Endothelial cell of umbilical vein (primary cell): Measurements from ENCODE around the gene HERC6. TPM values are rescaled to one million over a fixed set of nuclear protein-coding genes. Genes with fewer than 3 reads are reported as not detected.

Source experiments
- BruUV-seq: library from RNA; stranded (reverse); fragments of 400-500 nt; replicated peaks from 2 replicates; lab custom pipeline; 2021; lab: Mats Ljungman, UMichigan
- CTCF ChIA-PET: fragments of 300-600, 350-600 bp; sonication (Branson Sonifier 250); formaldehyde crosslinking; loops from one replicate; lab custom pipeline; 2021; ENCODE audit warnings: antibody characterized with exemption, inconsistent platforms; lab: Charles Lee
- POLR2A ChIA-PET: fragments of 300-600, 350-600 bp; sonication (Branson Sonifier 250); formaldehyde crosslinking; loops from one replicate; lab custom pipeline; 2021; ENCODE audit warnings: antibody characterized with exemption, inconsistent platforms; lab: Charles Lee
- DNase-seq: peaks from one replicate; pipeline ENCODE4 v3.0.0-alpha.2; 2011; ENCODE audit warnings: low read depth, low spot score
- FAIRE-seq: peaks from 2 replicates; lab custom pipeline; 2011; peaks lifted over from hg19 to GRCh38; lab: Jason Lieb, UNC
- H2AFZ ChIP-seq: 2 replicates; pipeline ENCODE4 v1.6.0; 2012; ENCODE audit warnings: low read depth, low read length, control low read depth, inconsistent platforms
- H3K27ac ChIP-seq: 2 replicates; pipeline ENCODE4 v1.5.1; 2011; ENCODE audit warnings: low read depth, mild to moderate bottlenecking, control low read depth, low read length, moderate library complexity; ENCODE audit not compliant: insufficient read depth
- H3K27me3 ChIP-seq, 2 experiments: 2 replicates each; pipeline versions ENCODE4 v1.6.0 to v1.6.1; 2011; ENCODE audit warnings: low read length in 2 of 2, mixed read lengths in 1 of 2; ENCODE audit not compliant: control insufficient read depth in 2 of 2, insufficient read depth in 2 of 2
- H3K36me3 ChIP-seq, 2 experiments: 2 replicates in 1 of 2; 3 replicates in 1 of 2; pipeline ENCODE4 v1.5.1; 2011; ENCODE audit warnings: low read length in 2 of 2, mild to moderate bottlenecking in 1 of 2, moderate library complexity in 1 of 2; ENCODE audit not compliant: control insufficient read depth in 2 of 2, insufficient read depth in 2 of 2; ENCODE audit errors: extremely low read depth in 1 of 2
- H3K4me1 ChIP-seq: 3 replicates; pipeline ENCODE4 v1.5.1; 2011; ENCODE audit warnings: mild to moderate bottlenecking, low read length; ENCODE audit not compliant: control insufficient read depth, insufficient read depth; ENCODE audit errors: extremely low read depth
- H3K4me2 ChIP-seq: 2 replicates; pipeline ENCODE4 v1.6.1; 2011; ENCODE audit warnings: low read length, control low read depth, mixed read lengths; ENCODE audit not compliant: insufficient read depth
- H3K4me3 ChIP-seq, 3 experiments: fragments of 200-600 bp in 1 of 3; sonication (generic), shearing (Covaris generic) in 1 of 3; replicated peaks in 1 of 3; 2 replicates each; pipeline ENCODE4 v1.5.1; 2011 to 2016; ENCODE audit warnings: control low read depth in 3 of 3, low read length in 3 of 3, mild to moderate bottlenecking in 2 of 3, inconsistent platforms in 1 of 3, low read depth in 1 of 3, moderate library complexity in 1 of 3; ENCODE audit not compliant: insufficient read depth in 1 of 3
- H3K79me2 ChIP-seq: 2 replicates; pipeline ENCODE4 v1.6.0; 2012; ENCODE audit warnings: low read length, inconsistent platforms; ENCODE audit not compliant: control insufficient read depth, insufficient read depth
- H3K9ac ChIP-seq: replicated peaks from 2 replicates; pipeline ENCODE3; 2011; ENCODE audit warnings: low read length, control low read depth; ENCODE audit not compliant: insufficient read depth; ENCODE audit errors: extremely low read depth
- H3K9me1 ChIP-seq: replicated peaks from 3 replicates; pipeline ENCODE4 v1.6.0; 2011; ENCODE audit warnings: mild to moderate bottlenecking, low read length; ENCODE audit not compliant: control insufficient read depth, insufficient read depth; ENCODE audit errors: extremely low read depth
- H3K9me3 ChIP-seq: replicated peaks from 2 replicates; pipeline ENCODE4 v1.5.1; 2012; ENCODE audit warnings: low read length, inconsistent platforms; ENCODE audit not compliant: control insufficient read depth, insufficient read depth
- H4K20me1 ChIP-seq: replicated peaks from 2 replicates; pipeline ENCODE3; 2011; ENCODE audit warnings: mild to moderate bottlenecking, low read length; ENCODE audit not compliant: control insufficient read depth, insufficient read depth; ENCODE audit errors: extremely low read depth
- EZH2 ChIP-seq: IDR thresholded peaks from 2 replicates; pipeline ENCODE4 v1.6.1; 2012; ENCODE audit warnings: borderline replicate concordance, low read depth, mild to moderate bottlenecking, moderate library complexity, low read length, inconsistent platforms; ENCODE audit not compliant: severe bottlenecking
- FOS ChIP-seq: IDR thresholded peaks from 2 replicates; pipeline ENCODE4 v1.6.1; 2011; ENCODE audit warnings: mild to moderate bottlenecking, low read length, moderate library complexity, borderline replicate concordance; ENCODE audit not compliant: insufficient read depth
- GATA2 ChIP-seq: IDR thresholded peaks from 2 replicates; pipeline ENCODE4 v1.7.0; 2011; ENCODE audit warnings: low read depth, mild to moderate bottlenecking, moderate library complexity, mixed read lengths, low read length; ENCODE audit not compliant: insufficient read length, insufficient read depth
- JUN ChIP-seq: IDR thresholded peaks from 2 replicates; pipeline ENCODE4 v1.6.1; 2011; ENCODE audit warnings: borderline replicate concordance, low read depth; ENCODE audit not compliant: insufficient read length, insufficient read depth
- MYC ChIP-seq: IDR thresholded peaks from one replicate; pipeline ENCODE4 v1.6.1; 2011; ENCODE audit warnings: mild to moderate bottlenecking, low read depth, low read length
- POLR2A ChIP-seq: IDR thresholded peaks from 2 replicates; pipeline ENCODE4 v1.6.1; 2012; ENCODE audit warnings: low read depth, mild to moderate bottlenecking, control low read depth, low read length
- POLR2AphosphoS5 ChIP-seq: IDR thresholded peaks from 2 replicates; pipeline ENCODE4 v1.6.1; 2012; ENCODE audit warnings: low read depth, mild to moderate bottlenecking, control low read depth, low read length, moderate library complexity; ENCODE audit not compliant: insufficient read depth
- dilution Hi-C: fragments of 300-500 bp; cut with MboI; formaldehyde crosslinking; loops from one replicate; pipeline ENCODE4 v1.15.0; 2019; ENCODE audit warnings: low sequenced_read_pairs; ENCODE audit not compliant: extremely low pct_ligation_motif_present
- intact Hi-C: fragments of 100-400 bp; cut with micrococcal nuclease; formaldehyde crosslinking; loops from one replicate; pipeline ENCODE4 v1.10.0; 2022
- polyA plus RNA-seq, 4 experiments: library from polyadenylated mRNA; depleted of rRNA in 3 of 4; stranded (reverse) in 3 of 4; unstranded in 1 of 4; fragments of >200 nt; gene quantifications; 2 replicates each; pipeline versions ENCODE4 v1.2.1 to v1.2.3, GENCODE V29; 2011 to 2012; ENCODE audit warnings: missing spikeins in 1 of 4
- total RNA-seq: library from RNA; stranded (reverse); gene quantifications from 2 replicates; pipeline ENCODE4 v1.2.3, GENCODE V29; 2021
- TF ChIP-seq, protein P1 (sequence below): IDR thresholded peaks from 2 replicates; pipeline ENCODE4 v1.6.1; 2011; ENCODE audit not compliant: insufficient read depth, insufficient read length
- TF ChIP-seq, protein P2 (sequence below), 2 donors: IDR thresholded peaks; 1 replicate in 1 of 2; 2 replicates in 1 of 2; pipeline ENCODE4 v1.5.1; 2011; ENCODE audit warnings: low read length in 2 of 2, mild to moderate bottlenecking in 2 of 2, moderate library complexity in 2 of 2, control low read depth in 1 of 2, inconsistent platforms in 1 of 2, low read depth in 1 of 2; ENCODE audit not compliant: insufficient read depth in 1 of 2; ENCODE audit errors: extremely low read depth in 1 of 2

Gene HERC6
- total and polyA plus RNA-seq, 2 donors (not counting 3 experiments of a cell fraction or from before 2014, with no cell fraction given) = 2.1 to 5.0 TPM

DNA sequence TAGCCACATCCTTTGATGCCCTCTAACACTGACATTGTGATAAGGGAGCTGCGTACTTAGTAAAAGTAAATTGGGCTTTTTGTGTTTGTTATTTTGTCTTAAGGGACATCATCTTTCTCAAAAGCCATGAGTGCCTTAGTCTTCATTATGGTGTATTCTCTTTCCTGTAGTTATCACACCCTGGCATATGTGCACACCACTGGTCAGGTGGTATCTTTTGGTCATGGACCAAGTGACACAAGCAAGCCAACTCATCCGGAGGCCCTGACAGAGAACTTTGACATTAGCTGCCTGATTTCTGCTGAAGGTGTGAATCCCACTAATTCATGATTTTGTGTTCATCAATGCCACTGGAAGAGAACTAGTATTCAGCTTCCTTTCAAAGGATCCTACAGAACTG lies 18.0 kb downstream of the HERC6 start:
- FAIRE-seq (no peak), DNase-seq (no peak)
- H3K4me3 ChIP-seq = no peak overlapping the region
- H3K79me2 ChIP-seq = no peaks in the 10 kb centered on the region
- BruUV-seq = no TSS peak
- H3K9me1 ChIP-seq = no peaks in the 10 kb centered on the region
- H3K4me1 ChIP-seq = no peaks in the 10 kb centered on the region
- H3K27me3 ChIP-seq = no peaks in the 10 kb centered on the region
- dilution Hi-C loops = no loop called here
- ChIA-PET POLR2A (no interaction called here), CTCF (interaction anchor here (1.2 to 1.5 kb wide), 2 partner anchors 27 to 119 kb away, joined by 4 read pairs; no protein-coding TSS in a partner anchor)
- no peak for TF ChIP-seq JUN
- TF ChIP-seq POLR2AphosphoS5 = no peak
- no peak for TF ChIP-seq GATA2
- TF ChIP-seq MYC = no peak
- TF ChIP-seq EZH2 = no peak
- no peak for TF ChIP-seq POLR2A
- TF ChIP-seq, protein P1, sequence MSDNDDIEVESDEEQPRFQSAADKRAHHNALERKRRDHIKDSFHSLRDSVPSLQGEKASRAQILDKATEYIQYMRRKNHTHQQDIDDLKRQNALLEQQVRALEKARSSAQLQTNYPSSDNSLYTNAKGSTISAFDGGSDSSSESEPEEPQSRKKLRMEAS = no peak
- TF ChIP-seq FOS = no peak
- TF ChIP-seq, protein P2, sequence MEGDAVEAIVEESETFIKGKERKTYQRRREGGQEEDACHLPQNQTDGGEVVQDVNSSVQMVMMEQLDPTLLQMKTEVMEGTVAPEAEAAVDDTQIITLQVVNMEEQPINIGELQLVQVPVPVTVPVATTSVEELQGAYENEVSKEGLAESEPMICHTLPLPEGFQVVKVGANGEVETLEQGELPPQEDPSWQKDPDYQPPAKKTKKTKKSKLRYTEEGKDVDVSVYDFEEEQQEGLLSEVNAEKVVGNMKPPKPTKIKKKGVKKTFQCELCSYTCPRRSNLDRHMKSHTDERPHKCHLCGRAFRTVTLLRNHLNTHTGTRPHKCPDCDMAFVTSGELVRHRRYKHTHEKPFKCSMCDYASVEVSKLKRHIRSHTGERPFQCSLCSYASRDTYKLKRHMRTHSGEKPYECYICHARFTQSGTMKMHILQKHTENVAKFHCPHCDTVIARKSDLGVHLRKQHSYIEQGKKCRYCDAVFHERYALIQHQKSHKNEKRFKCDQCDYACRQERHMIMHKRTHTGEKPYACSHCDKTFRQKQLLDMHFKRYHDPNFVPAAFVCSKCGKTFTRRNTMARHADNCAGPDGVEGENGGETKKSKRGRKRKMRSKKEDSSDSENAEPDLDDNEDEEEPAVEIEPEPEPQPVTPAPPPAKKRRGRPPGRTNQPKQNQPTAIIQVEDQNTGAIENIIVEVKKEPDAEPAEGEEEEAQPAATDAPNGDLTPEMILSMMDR (IDR thresholded peaks at IDR 0.05; ENCODE audit: extremely low read depth in 1 of 2, insufficient read depth in 1 of 2, low read depth in 1 of 2, low read length in 2 of 2) = no peak
- intact Hi-C loops = no loop called here
- no peak overlapping the region for H3K4me2 ChIP-seq
- no peak overlapping the region for H2AFZ ChIP-seq
- no peaks in the 10 kb centered on the region for H3K9me3 ChIP-seq
- H4K20me1 ChIP-seq = no peaks in the 10 kb centered on the region
- no peak overlapping the region for H3K9ac ChIP-seq
- H3K36me3 ChIP-seq = no peaks in the 10 kb centered on the region
- no peak overlapping the region for H3K27ac ChIP-seq
